Karpas-422 (cell line): ENCODE results near the gene PREPL. TPM values are rescaled to one million over a fixed set of nuclear protein-coding genes. Genes with fewer than 3 reads are reported as not detected.

Experiments used
- DNase-seq: peaks from one replicate; pipeline ENCODE4 v3.0.0-alpha.2; 2015
- H2AFZ ChIP-seq: fragments of 200-600 bp; sonication (generic); 2 replicates; pipeline ENCODE4 v1.6.1; 2014; ENCODE audit warnings: antibody characterized with exemption, low read length, mixed read lengths
- H3K27ac ChIP-seq: fragments of 200-600 bp; sonication (generic); 2 replicates; pipeline ENCODE4 v1.5.1; 2014; ENCODE audit warnings: mild to moderate bottlenecking, low read length, moderate library complexity
- H3K27me3 ChIP-seq: fragments of 200-600 bp; sonication (generic); 2 replicates; pipeline ENCODE4 v1.6.1; 2014; ENCODE audit warnings: low read length, mixed read lengths
- H3K36me3 ChIP-seq: fragments of 200-600 bp; sonication (generic); 2 replicates; pipeline ENCODE4 v1.6.1; 2014; ENCODE audit warnings: low read length, mixed read lengths; ENCODE audit not compliant: insufficient read depth
- H3K4me1 ChIP-seq: fragments of 200-600 bp; sonication (generic); 2 replicates; pipeline ENCODE4 v1.6.1; 2014; ENCODE audit warnings: mild to moderate bottlenecking, low read length, mixed read lengths
- H3K4me2 ChIP-seq: fragments of 200-600 bp; sonication (generic); 2 replicates; pipeline ENCODE4 v1.6.1; 2014; ENCODE audit warnings: low read length, low read depth, mild to moderate bottlenecking; ENCODE audit not compliant: poor library complexity, severe bottlenecking
- H3K4me3 ChIP-seq: fragments of 200-600 bp; sonication (generic); 2 replicates; pipeline ENCODE4 v1.5.1; 2014; ENCODE audit warnings: mild to moderate bottlenecking, antibody characterized with exemption, low read length, mixed read lengths
- H3K79me2 ChIP-seq: fragments of 200-600 bp; sonication (generic); 2 replicates; pipeline ENCODE4 v1.6.1; 2014; ENCODE audit warnings: mild to moderate bottlenecking, low read length, mixed read lengths
- H3K9ac ChIP-seq: fragments of 200-600 bp; sonication (generic); 2 replicates; pipeline ENCODE4 v1.6.0; 2014; ENCODE audit warnings: low read length
- H3K9me2 ChIP-seq: fragments of 200-600 bp; sonication (generic), shearing (Covaris generic); replicated peaks from 2 replicates; pipeline ENCODE4 v1.6.0; 2014; ENCODE audit warnings: mild to moderate bottlenecking, low read length, moderate library complexity; ENCODE audit not compliant: insufficient read depth
- H3K9me3 ChIP-seq: fragments of 300-700, 200-600 bp; sonication (generic); 2 replicates; pipeline ENCODE4 v1.6.1; 2014; ENCODE audit warnings: low read length, mixed read lengths
- H4K20me1 ChIP-seq: fragments of 200-600 bp; sonication (generic); 2 replicates; pipeline ENCODE4 v1.6.1; 2014; ENCODE audit warnings: mild to moderate bottlenecking, antibody characterized with exemption, low read length, low read depth; ENCODE audit not compliant: insufficient read depth
- total RNA-seq: library from RNA; depleted of rRNA; stranded (reverse); fragments of >200 nt; shearing (Covaris generic); gene quantifications from 2 replicates; pipeline ENCODE4 v1.2.3, GENCODE V29; 2014; ENCODE audit warnings: low replicate concordance

Gene PREPL
- total RNA-seq, 1 experiment from 2014 or later, result 80.8 TPM

DNA sequence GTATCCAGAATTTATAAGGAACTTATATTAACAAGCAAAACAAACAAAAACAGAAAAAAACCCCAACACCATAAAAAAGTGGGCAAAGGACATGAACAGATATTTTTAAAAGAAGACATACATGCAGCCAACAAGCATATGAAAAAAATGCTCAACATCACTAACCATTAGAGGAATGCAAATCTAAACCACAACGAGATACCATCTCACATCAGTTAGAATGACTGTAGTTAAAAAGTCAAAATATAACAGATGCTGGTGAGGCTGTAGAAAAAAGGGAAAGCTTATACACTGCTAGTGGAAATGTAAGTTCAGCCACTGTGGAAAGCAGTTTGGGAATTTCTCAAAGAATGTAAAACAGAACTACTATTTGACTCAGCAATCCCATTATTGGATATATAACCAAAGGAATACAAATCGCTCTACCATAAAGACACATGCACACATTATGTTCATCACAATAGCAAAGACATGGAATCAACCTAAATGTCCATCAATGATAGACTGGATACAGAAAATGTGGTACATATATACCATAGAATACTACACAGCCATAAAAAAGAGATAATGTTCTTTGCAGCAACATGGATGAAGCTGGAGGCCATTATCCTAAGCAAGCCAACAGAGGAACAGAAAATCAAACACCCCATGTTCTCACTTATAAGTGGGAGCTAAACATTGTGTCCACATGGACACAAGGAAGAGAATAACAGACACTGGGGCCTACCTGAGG is 25.3 kb downstream of the PREPL start:
- Histone ChIP-seq H3K9me2 (no peaks in the 10 kb centered on the region), H3K36me3 (peaks cover 56% of the 10 kb centered on the region)

GRCh38 chr2:44333994-44334393 is 27.3 kb downstream of the PREPL start:
- Histone ChIP-seq H3K4me3 (no peak overlapping the region), H3K36me3 (peaks cover 44% of the 10 kb centered on the region), H3K9me3 (no peaks in the 10 kb centered on the region), H3K27me3 (no peaks in the 10 kb centered on the region), H3K27ac (no peak overlapping the region), H3K9me2 (no peaks in the 10 kb centered on the region), H4K20me1 (no peaks in the 10 kb centered on the region), H3K4me2 (no peak overlapping the region), H2AFZ (no peak overlapping the region), H3K9ac (no peak overlapping the region), H3K79me2 (peaks cover 24% of the 10 kb centered on the region), H3K4me1 (peaks cover 9% of the 10 kb centered on the region)
- no peak for DNase-seq

More for the DNA sequence above, 25.3 kb downstream of the PREPL start:
- Histone ChIP-seq H3K27ac (no peak overlapping the region), H3K4me1 (no peaks in the 10 kb centered on the region), H3K9me3 (no peaks in the 10 kb centered on the region), H4K20me1 (no peaks in the 10 kb centered on the region), H3K79me2 (peaks cover 24% of the 10 kb centered on the region), H2AFZ (no peak overlapping the region), H3K27me3 (no peaks in the 10 kb centered on the region), H3K4me3 (no peak overlapping the region), H3K9ac (no peak overlapping the region), H3K4me2 (no peak overlapping the region)
- no peak for DNase-seq

- Histone ChIP-seq H3K4me3 (no peak overlapping the region), H3K9ac (no peak overlapping the region), H3K4me1 (peaks cover 9% of the 10 kb centered on the region), H3K9me3 (no peaks in the 10 kb centered on the region), H3K4me2 (no peak overlapping the region), H3K36me3 (peaks cover 14% of the 10 kb centered on the region), H3K27ac (no peak overlapping the region), H3K79me2 (peaks cover 18% of the 10 kb centered on the region), H2AFZ (no peak overlapping the region), H4K20me1 (no peaks in the 10 kb centered on the region), H3K9me2 (no peaks in the 10 kb centered on the region), H3K27me3 (no peaks in the 10 kb centered on the region)
- no peak for DNase-seq
Observed at GRCh38 chr2:44330801-44331200, 30.5 kb downstream of the PREPL start.

GRCh38 chr2:44329343-44329742 is 32.0 kb downstream of the PREPL start:
- no peak overlapping the region for H3K27ac ChIP-seq

DNA sequence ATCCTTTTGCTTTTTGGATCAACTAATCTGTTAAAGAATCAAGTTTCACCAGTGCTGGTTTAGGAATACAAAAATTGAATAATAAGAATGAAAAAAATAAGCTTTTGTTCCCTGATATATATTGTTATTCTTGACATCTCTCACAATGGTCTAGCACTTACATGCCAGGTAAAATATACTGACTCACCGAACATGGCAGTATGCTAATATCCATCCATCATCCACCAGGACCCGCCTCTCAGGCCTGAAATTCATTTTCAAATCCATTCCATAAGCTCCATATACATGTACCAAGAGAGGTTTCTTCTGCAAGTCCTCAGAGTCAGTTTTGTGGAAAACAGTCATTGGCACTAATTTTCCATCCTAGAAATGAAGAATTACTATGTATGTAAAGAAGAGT is 32.5 kb downstream of the PREPL start:
- Histone ChIP-seq H3K27ac (no peak overlapping the region), H3K27me3 (no peaks in the 10 kb centered on the region), H3K79me2 (peaks cover 5% of the 10 kb centered on the region; the same call in 1 of the 2 replicates), H4K20me1 (no peaks in the 10 kb centered on the region), H3K9me2 (no peaks in the 10 kb centered on the region), H3K4me1 (peaks cover 9% of the 10 kb centered on the region), H3K9ac (no peak overlapping the region), H2AFZ (no peak overlapping the region), H3K4me2 (no peak overlapping the region), H3K36me3 (peaks cover 18% of the 10 kb centered on the region), H3K4me3 (no peak overlapping the region), H3K9me3 (no peaks in the 10 kb centered on the region)
- no peak for DNase-seq

More at GRCh38 chr2:44329343-44329742, 32.0 kb downstream of the PREPL start:
- Histone ChIP-seq H3K4me3 (no peak overlapping the region), H3K9ac (no peak overlapping the region), H2AFZ (no peak overlapping the region), H3K36me3 (peaks cover 17% of the 10 kb centered on the region), H3K79me2 (peaks cover 8% of the 10 kb centered on the region; the same call in 1 of the 2 replicates), H3K4me1 (peaks cover 9% of the 10 kb centered on the region), H3K9me2 (no peaks in the 10 kb centered on the region), H3K9me3 (no peaks in the 10 kb centered on the region), H3K4me2 (no peak overlapping the region), H3K27me3 (no peaks in the 10 kb centered on the region), H4K20me1 (no peaks in the 10 kb centered on the region)
- DNase-seq, result no peak

GRCh38 chr2:44326548-44327264 is 34.6 kb downstream of the PREPL start:
- Histone ChIP-seq H3K27me3 (no peaks in the 10 kb centered on the region), H3K4me3 (no peak overlapping the region), H3K79me2 (no peaks in the 10 kb centered on the region), H2AFZ (no peak overlapping the region), H3K36me3 (peaks cover 22% of the 10 kb centered on the region; the same call in 1 of the 2 replicates), H3K9ac (no peak overlapping the region), H3K4me1 (peaks cover 9% of the 10 kb centered on the region), H3K4me2 (no peak overlapping the region), H3K9me3 (no peaks in the 10 kb centered on the region), H3K9me2 (no peaks in the 10 kb centered on the region), H4K20me1 (no peaks in the 10 kb centered on the region), H3K27ac (no peak overlapping the region)
- no peak for DNase-seq

GRCh38 chr2:44325897-44326296 is 35.4 kb downstream of the PREPL start:
- no peak overlapping the region for H3K9ac ChIP-seq
- no peak for DNase-seq
- no peak overlapping the region for H3K4me2 ChIP-seq
- H3K9me2 ChIP-seq, result no peaks in the 10 kb centered on the region
- no peaks in the 10 kb centered on the region for H3K9me3 ChIP-seq
- H2AFZ ChIP-seq, result no peak overlapping the region
- H3K36me3 ChIP-seq, result peaks cover 28% of the 10 kb centered on the region; the same call in 1 of the 2 replicates
- peaks cover 9% of the 10 kb centered on the region for H3K4me1 ChIP-seq
- H4K20me1 ChIP-seq, result no peaks in the 10 kb centered on the region
- no peak overlapping the region for H3K4me3 ChIP-seq
- no peaks in the 10 kb centered on the region for H3K27me3 ChIP-seq
- no peak overlapping the region for H3K27ac ChIP-seq
- H3K79me2 ChIP-seq, result no peaks in the 10 kb centered on the region

DNA sequence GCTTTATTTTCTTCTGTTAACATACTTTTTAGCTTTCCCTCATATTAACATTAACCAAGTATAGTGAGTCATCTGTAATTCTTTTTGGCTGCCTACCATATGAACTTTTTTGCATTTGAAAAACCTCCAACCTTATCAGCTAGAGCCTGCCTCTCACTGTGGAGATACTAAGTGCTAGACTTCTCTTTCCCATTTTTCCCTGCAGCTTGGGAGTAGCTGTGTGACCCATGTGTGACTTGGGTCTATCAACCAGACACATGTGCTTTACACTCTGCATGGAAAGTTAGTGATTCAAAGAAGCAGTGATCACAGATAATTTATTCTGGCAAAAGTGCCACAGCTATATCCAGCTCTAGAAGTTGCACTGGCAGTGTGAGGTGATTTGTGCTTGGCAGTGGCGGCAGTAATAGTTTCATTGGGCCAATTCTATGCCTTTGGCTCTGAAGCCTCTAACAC is 36.3 kb downstream of the PREPL start:
- Histone ChIP-seq H3K4me2 (no peak overlapping the region), H3K36me3 (peaks cover 31% of the 10 kb centered on the region; the same call in 1 of the 2 replicates), H3K9me2 (no peaks in the 10 kb centered on the region), H3K27me3 (no peaks in the 10 kb centered on the region), H3K9ac (no peak overlapping the region), H2AFZ (no peak overlapping the region), H3K27ac (no peak overlapping the region), H4K20me1 (no peaks in the 10 kb centered on the region), H3K9me3 (no peaks in the 10 kb centered on the region), H3K4me1 (peaks cover 6% of the 10 kb centered on the region), H3K4me3 (no peak overlapping the region), H3K79me2 (no peaks in the 10 kb centered on the region)
- DNase-seq, result no peak
